Measurements from ENCODE around the gene AP3B2.
"Not testable (repeated sequence)": the region's sequence is repeated elsewhere in the genome, so short reads cannot be mapped to it uniquely, and the experiment has no call there.

AP3B2 gene, protein sequence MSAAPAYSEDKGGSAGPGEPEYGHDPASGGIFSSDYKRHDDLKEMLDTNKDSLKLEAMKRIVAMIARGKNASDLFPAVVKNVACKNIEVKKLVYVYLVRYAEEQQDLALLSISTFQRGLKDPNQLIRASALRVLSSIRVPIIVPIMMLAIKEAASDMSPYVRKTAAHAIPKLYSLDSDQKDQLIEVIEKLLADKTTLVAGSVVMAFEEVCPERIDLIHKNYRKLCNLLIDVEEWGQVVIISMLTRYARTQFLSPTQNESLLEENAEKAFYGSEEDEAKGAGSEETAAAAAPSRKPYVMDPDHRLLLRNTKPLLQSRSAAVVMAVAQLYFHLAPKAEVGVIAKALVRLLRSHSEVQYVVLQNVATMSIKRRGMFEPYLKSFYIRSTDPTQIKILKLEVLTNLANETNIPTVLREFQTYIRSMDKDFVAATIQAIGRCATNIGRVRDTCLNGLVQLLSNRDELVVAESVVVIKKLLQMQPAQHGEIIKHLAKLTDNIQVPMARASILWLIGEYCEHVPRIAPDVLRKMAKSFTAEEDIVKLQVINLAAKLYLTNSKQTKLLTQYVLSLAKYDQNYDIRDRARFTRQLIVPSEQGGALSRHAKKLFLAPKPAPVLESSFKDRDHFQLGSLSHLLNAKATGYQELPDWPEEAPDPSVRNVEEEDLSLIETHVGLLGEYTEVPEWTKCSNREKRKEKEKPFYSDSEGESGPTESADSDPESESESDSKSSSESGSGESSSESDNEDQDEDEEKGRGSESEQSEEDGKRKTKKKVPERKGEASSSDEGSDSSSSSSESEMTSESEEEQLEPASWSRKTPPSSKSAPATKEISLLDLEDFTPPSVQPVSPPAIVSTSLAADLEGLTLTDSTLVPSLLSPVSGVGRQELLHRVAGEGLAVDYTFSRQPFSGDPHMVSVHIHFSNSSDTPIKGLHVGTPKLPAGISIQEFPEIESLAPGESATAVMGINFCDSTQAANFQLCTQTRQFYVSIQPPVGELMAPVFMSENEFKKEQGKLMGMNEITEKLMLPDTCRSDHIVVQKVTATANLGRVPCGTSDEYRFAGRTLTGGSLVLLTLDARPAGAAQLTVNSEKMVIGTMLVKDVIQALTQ
- total RNA-seq: 0.67 to 0.74 reads per million in 2 donors

DNA sequence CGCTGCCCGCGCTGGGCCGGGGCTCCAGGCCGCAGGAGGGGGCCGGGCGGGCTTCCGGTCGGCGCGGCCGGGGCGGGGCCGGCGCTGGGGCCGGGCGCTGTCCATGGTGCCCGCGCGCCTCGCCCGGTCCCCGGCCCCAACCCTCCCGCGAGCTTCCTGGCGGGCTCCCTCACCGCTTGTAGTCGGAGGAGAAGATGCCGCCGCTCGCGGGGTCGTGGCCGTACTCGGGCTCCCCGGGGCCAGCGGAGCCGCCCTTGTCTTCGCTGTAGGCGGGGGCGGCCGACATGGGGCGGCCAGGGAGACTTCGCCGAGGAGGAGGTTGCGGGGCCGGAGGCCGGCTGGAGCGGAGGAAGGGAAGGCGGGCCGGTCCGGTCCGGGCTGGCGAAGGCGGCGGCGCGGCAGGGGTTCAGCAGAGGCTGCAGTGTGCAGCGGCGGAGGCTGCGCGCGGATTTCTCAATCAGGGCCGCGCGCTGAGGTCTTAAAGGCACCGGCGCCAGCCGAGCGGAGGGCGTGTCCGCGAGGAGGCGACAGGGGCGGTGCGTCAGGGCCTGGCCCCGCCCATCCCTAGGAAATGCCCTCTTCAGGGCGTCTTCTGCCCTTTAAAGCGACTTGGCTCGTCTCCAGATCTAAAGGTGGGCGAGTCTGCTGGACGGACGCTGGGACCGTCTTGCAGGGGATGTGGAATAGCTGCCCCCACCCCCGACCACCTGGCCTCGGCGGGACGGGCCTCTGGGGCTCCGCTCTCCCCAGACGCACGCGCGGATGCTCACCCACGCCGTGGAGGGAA is at the start of gene AP3B2:
Gene AP3B2, minus strand, starts transcription at position 455 of the 787 bp plus-strand sequence. Its CDS starts 169 bp downstream, at position 286.
- DNase-seq: peak; percentile 33

- no peak for DNase-seq
Measured at GRCh38 chr15:82751308-82751707, 41.6 kb upstream of the AP3B2 start.

- no peak for DNase-seq
Measured at GRCh38 chr15:82750831-82751180, 41.1 kb upstream of the AP3B2 start.

DNA sequence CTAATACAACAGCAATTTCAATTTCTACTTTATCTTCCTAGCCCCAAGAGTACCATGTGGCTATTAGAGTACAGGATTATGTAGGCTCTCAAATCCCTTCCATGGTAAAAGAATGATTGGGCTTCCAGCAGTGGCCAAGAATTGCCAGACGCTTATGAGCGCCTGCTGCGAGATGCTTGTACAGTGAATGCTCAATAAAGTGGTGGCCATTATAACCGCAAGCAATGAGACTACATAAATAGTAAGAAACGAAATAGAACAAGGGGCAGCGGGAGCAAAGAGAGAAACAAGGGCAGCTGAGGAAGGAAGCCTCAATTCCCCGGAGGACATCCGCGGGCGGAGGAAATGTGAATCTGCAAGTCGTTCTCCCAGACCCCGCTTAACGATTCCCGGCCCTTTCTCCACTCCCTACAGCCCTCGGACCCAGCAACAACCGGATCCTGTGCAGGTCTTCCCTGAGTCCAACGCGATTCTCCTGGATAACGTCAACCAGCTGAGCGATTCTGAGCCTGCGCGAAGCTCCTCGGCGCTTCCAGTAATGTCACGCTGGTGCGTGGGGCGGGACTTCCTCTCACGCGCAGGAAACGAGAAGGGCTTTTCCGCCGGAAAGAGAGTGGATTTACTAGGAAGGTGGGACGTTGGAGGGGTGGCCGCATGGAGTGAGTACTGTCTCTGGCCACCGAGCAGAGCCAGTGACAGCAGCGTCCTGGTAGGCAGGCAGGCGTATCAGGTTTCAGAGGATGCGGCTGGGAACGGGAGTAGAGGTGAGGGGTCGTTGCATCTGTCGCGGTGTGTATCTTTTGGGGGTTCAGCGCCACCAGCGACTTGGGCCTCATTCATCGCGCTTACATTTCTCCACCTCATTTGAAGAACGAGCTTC is 40.5 kb upstream of the AP3B2 start:
- peak; percentile 56 for DNase-seq

- no peak for DNase-seq
Measured at GRCh38 chr15:82748315-82748714, 38.6 kb upstream of the AP3B2 start.

DNA sequence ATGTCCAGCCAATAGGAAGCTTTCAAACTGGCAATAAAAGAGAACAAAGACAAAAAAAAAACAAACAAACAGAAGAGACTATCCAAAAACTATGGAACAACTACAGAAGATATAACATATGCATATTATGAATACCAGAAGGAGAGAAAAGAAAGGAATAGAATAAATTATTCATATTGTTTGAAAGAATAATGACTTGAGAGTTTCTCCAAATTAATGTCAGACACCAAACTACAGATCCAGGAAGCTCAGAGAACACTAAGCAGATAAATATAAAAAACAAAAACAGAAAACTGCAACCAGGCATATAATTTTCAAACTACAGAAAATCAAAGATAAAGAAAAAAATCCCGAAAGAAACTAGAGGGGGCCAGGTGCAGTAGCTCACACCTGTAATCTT is 34.1 kb upstream of the AP3B2 start:
- DNase-seq: no peak

DNA sequence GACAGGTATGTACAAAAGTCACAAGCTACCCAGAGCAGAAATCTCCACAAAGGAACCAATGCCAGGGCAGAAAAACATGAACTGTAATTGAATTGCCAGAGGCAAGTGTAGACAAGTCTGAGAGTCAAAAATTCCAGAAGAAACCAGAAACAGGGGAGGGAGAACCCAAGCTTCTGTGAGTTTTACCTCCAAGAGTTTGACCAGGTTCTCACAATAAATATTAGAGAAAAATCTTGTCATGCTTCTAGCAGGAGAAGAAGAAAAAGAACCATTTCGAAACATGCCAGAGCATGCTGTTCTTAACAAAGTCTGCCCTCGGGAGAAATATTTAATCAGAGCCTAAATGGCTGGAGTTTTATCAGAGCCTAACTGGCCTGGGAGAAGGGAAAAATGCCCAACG is 32.5 kb upstream of the AP3B2 start:
- DNase-seq: no peak

- no peak for DNase-seq
Measured at GRCh38 chr15:82739086-82739485, 29.4 kb upstream of the AP3B2 start.

DNA sequence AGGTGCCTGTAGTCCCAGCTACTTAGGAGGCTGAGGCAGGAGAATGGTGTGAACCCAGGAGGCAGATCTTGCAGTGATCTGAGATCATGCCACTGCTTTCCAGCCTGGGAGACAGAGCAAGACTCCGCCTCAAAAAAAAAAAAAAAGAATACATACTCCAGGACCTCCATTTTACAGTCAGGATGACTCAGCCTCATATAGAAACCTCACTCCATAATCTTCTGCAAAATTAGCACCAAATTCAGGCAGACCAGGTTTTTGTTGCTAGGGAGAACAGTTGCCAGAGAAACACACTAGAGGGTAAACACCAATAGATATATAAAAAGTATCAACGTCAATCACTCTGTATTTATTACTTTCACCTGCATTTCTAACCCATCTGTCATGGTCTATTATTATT is 28.3 kb upstream of the AP3B2 start:
- DNase-seq: no peak

DNA sequence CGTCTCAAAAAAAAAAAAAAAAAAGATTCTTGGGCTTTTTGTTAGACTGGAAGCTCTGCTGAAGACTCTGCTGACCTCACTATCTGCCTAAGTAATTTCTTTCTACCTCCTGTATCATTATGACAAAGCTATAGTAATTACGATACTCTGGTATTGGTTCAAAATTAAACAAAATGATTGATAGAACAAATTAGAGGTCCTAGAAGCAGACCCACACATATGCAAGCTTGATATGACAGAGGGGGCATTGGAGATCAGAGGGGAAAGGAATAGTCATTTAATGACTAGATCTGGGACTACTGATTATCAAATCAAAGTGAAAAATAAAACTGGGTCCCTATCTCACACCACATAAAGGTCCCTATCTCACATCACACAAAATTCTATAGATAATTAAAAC is 21.9 kb upstream of the AP3B2 start:
- no peak for DNase-seq

DNA sequence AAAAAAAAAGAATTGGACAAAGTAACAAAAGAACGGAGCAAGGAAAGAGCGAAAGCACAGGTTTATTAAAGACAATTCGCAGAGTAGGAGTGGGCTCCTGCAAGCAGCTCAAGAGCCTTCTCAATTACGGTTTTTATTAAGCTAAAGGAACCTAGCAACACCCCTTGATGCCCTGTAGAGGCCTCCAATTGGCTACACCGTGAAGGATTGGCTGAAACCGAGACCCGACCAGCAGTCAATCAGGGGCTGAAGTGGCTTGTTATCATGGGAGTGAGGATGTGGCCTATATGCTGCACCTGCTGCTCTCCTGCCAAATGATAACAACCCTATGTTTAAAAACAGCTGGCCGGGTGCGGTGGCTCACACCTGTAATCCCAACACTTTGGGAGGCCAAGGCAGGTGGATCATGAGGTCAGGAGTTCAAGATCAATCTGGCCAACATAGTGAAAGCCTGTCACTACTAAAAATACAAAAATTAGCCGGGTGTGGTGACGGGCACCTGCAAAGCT is 20.4 kb upstream of the AP3B2 start:
- no peak for DNase-seq

- DNase-seq: no peak
Measured at GRCh38 chr15:82726816-82727215, 17.1 kb upstream of the AP3B2 start.

- DNase-seq: no peak
Measured at GRCh38 chr15:82715003-82715402, 5.3 kb upstream of the AP3B2 start.

DNA sequence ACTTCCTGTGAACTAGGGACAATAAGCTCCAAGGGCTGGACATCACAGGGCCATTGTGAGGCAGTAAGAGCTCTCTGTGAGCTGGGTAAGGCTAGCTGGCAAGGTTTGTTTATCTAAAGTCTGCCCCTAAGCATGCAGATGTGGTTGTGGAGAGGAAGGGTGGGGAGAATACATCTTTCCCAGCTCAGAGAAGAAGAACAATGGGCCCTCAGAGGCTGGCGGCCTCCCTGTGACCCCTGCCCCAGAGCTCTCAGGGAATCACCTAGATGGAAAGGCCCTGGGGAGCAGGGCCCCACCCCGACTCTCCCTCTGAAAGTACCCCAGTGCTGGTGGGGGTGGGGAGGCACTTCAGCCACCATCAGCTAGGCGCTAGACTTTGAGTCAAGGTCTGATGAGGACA is 4.3 kb upstream of the AP3B2 start:
- no peak for DNase-seq

DNA sequence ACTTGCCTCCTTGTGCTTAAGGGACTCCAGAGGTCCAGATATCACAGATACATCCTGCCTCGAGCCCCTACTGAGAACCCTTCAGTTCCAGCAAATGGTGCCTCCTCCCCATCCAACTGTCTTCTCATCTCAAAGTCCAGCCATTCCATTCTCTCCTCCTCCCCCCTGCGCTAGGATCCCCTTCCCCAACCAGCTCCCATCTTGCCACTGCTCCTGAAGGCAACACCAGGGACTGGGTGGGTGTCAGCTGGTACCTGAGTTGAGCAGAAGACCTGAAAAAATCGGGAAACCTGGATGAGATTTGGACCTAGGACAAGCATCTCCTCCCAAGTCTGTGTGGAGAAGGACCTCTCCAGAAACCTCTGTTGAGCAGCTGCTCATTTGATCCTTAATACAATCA is 2.4 kb upstream of the AP3B2 start:
- no peak for DNase-seq

DNA sequence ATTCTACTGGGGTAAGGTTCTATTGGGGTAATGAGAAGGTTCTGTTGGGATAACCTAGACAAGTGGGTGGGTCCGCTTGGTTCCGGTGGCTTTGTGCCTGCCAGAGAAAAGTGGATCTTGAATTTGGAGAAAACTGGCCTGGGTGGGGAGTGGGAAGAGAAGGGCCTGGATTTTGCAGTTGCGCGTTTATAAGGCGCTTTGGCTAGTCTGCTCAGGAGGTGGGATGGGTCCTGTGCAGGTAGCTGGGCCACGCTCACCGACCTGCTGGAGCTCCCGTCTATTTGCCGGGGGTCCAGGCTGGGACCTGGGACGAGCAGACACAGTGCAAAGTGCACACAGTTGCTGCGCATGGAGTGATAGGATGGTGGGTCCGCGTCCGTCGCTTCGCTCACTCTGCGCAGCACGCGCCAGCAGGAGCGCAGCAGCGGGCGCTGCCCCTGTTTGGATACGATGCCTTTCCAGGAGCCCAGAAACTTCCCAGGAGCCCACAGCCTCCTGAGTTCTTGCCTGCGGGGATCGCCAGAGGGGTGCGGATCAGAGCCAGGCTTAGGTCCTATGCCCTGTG is 1.3 kb upstream of the AP3B2 start:
- DNase-seq: no peak

DNA sequence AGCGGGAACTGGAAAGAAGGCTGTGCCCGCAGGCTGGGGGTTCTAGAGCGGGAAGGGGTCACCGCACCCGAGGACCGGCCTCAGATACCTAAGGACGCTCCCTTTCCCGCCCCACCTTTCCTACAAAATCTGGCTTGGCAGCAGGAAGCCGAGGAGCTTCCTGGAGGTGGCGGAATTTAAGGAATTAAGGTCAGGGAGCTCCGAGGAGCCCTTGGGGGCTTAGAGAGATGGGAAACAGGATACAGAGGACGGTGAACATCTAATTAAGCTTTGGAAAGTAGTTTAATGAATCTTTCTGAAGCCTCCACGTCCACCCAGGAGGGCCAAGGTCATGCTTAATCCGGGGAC is 507 bp upstream of the AP3B2 start:
- no peak for DNase-seq

DNA sequence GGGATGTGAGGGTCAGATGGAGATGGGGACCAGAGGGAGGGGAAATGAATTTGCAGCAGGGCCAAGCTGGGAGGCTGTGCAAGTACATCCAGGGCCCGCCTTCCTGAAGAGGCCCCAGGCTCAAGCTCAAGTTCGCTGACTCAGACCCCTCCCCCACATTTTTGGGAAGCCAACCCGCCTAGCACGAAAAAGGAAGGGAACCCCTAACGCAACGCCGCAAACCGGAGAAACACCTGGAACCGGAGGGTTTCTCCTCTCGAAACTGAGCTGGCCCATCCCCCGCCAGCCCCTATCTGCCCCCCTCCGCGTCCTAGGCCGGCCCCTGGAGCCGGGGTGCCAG is 624 bp downstream of the AP3B2 start:
- DNase-seq: no peak

DNA sequence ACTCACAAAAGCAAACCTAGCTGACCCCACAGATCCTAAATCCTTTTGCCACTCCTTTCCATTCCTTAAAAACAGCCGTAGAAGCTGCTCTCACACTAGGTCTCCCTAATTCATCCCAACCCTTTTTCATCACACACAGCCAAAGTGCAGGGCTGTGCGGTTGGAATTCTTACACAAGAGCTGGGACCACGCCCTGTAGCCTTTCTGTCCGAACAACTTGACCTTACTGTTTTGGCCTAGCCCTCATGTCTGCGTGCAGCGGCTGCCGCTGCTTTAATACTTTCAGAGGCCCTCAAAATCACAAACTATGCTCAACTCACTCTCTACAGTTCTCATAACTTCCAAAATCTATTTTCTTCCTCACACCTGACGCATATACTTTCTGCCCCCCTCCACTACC is 3.8 kb downstream of the AP3B2 start:
- not testable (repeated sequence) for DNase-seq

DNA sequence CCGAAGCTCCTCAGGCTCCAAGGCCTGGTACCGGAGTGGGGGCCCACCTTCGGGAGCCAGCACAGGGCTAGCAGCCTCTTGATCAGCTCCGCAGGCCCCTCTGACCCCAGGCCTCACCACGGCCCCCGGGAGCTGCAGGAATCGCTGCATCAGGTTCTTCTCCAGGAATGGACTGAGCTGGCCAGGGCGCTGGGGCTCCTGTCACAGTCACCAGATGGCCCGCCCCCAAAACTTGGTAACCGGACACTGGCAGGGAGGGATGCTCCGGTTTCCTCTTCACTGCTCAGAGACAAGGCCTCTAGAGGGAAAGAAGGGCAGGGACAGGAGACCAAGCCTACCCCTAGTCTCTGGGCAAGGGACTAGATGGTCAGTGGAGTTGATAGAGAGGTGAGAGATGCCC is 9.9 kb downstream of the AP3B2 start:
- DNase-seq: no peak

DNA sequence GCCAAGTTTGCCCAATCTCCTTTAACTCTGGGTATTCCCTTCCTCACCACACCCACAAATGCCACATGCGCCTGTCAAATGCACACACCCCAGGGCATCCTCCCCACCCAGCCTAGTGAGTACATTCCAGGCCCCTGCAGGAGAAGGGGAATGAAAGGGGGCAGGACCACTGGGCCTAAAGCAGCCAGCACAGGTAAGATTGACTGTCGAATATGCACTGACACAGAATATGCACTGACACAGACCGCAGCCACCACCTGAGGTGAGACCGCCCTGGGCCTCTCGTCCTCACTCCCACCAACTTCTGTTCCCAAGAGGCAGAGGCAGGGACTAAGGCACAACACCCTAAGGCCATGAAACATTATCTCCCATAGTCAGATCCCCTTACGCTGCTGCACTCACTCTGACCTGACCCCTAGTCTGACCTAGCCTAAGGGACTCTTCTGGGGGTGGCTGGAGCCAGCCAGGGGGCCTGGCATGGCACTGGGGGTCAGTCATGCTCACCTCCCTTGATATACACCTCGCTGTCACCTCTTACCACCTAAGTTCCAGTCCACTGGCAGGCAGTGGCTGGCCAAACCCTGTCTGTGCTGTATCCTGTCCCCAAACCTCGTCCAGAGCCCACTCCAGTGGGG is 10.8 kb downstream of the AP3B2 start:
- no peak for DNase-seq
